Activated CD4-positive, CD25-positive, alpha-beta regulatory T cell (primary cell): Measurements from ENCODE around the gene TTC3.
"Not testable (repeated sequence)": the region's sequence is repeated elsewhere in the genome, so short reads cannot be mapped to it uniquely, and the experiment has no call there.

ENCODE experiments used
- DNase-seq, 4 experiments: peaks; one replicate each; lab custom pipeline; 2025; lab: John Stamatoyannopoulos, UW

TTC3 gene, protein sequence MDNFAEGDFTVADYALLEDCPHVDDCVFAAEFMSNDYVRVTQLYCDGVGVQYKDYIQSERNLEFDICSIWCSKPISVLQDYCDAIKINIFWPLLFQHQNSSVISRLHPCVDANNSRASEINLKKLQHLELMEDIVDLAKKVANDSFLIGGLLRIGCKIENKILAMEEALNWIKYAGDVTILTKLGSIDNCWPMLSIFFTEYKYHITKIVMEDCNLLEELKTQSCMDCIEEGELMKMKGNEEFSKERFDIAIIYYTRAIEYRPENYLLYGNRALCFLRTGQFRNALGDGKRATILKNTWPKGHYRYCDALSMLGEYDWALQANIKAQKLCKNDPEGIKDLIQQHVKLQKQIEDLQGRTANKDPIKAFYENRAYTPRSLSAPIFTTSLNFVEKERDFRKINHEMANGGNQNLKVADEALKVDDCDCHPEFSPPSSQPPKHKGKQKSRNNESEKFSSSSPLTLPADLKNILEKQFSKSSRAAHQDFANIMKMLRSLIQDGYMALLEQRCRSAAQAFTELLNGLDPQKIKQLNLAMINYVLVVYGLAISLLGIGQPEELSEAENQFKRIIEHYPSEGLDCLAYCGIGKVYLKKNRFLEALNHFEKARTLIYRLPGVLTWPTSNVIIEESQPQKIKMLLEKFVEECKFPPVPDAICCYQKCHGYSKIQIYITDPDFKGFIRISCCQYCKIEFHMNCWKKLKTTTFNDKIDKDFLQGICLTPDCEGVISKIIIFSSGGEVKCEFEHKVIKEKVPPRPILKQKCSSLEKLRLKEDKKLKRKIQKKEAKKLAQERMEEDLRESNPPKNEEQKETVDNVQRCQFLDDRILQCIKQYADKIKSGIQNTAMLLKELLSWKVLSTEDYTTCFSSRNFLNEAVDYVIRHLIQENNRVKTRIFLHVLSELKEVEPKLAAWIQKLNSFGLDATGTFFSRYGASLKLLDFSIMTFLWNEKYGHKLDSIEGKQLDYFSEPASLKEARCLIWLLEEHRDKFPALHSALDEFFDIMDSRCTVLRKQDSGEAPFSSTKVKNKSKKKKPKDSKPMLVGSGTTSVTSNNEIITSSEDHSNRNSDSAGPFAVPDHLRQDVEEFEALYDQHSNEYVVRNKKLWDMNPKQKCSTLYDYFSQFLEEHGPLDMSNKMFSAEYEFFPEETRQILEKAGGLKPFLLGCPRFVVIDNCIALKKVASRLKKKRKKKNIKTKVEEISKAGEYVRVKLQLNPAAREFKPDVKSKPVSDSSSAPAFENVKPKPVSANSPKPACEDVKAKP (N-terminal part only)

DNA sequence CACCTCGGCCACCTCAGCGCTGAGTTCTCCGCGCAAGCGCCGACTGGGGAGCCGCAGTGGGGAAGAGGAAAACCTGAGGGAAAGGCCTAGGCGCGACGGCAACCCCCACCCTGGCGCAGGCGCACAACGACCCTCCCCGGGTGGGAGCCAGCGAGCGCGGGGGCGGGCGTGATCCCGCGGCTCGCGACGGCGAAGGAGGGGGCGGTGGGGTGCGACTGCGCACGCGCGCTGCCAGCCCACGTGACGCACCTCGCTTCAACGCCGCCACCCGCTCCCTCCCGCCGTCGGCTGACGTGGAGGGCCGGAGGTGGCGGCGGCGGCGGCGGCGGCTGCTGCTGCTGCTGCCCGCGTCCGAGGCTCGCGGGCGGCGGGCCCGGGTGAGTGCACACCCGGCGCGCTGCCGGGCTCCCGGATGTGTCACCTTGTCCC is at the start of gene TTC3, which contains the start of gene PIGP:
TTC3 (plus strand) TSS at position 267 of the 429 bp plus-strand sequence. CDS start 14,004 bp downstream, outside the sequence.
PIGP (minus strand) TSS at position 84 of the 429 bp plus-strand sequence. CDS start 556 bp downstream, outside the sequence.
- DNase-seq, result peak; percentile 92 to 95 (median 95)

DNA sequence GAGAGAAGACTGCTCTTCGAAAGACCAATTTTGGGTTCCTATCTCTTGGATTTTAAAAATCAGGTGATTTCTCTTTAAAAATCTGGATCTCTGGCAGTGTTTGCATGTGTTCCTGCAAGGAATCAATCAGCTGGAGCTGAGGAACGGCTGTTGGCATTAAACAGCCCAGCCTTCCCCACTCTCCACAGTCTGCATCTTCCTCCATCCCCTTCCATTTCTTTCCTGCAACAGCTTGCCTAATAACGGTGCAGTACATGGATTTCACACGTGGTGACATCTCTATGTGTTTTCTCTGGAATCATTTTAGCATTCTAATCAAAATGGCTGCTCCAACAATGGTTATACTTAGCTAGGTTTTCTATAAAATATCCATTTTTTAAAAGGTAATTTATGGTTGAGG is 46.6 kb upstream of the TTC3 start:
- DNase-seq, result no peak

DNA sequence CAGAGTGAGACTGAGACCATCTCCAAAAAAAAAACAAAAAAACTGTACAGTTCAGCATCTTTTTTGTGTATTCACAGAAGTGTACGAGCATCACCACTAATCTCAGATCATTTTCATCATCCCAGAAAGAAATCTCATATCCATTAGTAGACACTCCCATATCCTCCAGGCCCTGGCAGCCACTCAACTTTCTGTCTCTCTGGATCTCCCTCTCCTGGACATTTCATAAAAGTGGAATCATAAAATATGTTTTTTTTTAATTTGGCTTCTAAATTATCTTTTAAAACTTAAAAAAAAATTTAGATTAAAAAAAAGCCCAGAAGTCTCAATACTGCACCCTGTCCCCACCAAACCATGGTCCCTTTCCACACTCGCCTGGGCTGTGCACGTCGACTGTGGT is 44.5 kb upstream of the TTC3 start:
- DNase-seq, result no peak

DNA sequence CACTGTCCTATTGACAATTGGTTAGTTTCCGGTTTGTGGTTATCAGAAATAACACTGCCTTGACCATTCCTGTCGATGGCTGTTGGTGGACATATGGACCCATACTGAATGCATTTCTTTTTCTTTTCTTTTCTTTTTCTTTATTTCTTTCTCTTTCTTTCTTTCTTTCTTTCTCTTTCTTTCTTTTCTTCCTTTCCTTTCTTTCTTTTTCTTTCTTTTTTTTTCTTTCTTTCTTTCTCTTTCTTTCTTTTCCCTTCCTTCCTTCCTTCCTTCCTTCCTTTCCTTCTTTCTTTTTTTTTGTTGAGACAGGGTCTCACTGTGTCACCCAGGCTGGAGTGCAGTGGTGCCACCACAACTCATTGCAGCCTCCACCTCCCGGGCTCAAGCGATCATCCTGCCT is 42.2 kb upstream of the TTC3 start:
- DNase-seq, result no peak

DNA sequence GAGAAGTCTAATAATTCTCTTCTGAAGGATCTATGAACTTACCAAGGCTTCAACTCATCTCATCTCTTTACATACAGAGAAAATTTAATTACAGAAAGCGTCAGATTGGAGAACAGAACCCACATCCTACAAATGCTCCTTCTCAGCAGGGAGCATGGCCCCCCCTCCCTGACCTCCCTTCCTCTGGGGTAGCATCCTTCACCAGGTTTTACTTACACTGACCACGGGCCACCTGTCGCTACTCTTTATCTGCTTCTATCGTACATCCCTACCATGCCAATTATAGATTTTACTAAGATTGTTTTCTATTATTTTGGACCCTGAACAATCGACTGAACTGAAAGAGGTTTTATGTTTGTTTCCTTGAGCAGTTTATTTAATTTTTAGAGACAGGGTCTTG is 40.8 kb upstream of the TTC3 start:
- DNase-seq, result no peak

DNA sequence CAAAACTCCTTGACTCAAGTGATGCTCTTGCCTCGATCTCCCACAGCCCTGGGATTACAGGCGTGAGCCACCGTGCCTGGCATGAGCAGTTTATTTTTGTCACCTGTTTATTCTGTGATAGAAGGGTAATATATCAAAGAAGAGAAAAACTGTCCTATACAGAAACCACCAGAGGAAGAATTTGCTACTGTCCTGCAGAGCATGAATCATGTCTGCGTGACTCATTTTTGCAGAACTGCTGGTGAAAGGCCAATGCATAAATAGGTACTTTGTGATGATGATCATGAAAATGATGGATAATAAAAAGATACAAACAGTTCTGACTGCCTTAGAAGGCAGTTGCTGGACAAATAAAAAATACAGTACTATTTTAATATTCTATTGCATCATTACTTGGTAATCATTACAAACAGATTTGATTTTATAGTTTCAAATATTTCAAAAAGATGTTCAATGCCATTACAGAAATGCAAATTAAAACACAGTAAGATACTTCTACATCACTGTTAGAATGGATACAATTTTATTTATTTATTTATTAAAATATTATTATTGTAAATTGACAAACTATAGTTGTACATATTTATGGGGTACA is 40.1 kb upstream of the TTC3 start:
- DNase-seq, result no peak

DNA sequence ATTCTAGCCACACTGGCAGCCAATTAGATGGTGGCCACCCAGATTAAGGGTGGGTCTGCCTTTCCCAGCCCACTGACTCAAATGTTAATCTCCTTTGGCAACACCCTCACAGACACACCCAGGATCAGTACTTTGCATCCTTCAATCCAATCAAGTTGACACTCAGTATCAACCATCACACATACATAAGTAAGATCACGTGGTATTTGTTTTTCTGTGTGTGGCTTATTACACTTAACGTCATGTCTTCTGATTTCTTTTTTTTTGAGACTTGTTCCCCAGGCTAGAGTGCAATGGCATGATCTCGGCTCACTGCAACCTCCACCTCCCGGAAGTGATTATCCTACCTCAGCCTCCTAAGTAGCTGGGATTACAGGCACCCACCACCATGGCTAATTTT is 38.7 kb upstream of the TTC3 start:
- DNase-seq, result not testable (repeated sequence)

DNA sequence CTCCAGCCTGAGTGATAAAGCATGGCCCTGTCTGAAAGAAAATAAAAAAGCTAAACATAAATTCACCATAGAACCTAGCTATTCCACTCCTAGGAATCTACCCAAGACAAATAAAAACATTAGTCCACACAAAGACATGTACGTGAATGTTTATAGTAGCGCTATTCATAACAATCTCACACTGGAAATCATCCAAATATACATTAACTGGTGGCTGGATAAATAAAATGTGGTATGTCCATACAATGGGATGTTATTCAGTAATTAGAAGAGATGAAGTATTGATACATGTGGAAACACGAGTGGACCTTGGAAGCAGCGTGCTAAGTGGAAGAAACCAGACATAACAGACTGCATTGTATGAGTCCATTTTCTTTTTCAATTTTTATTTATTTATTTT is 36.9 kb upstream of the TTC3 start:
- no peak for DNase-seq

DNA sequence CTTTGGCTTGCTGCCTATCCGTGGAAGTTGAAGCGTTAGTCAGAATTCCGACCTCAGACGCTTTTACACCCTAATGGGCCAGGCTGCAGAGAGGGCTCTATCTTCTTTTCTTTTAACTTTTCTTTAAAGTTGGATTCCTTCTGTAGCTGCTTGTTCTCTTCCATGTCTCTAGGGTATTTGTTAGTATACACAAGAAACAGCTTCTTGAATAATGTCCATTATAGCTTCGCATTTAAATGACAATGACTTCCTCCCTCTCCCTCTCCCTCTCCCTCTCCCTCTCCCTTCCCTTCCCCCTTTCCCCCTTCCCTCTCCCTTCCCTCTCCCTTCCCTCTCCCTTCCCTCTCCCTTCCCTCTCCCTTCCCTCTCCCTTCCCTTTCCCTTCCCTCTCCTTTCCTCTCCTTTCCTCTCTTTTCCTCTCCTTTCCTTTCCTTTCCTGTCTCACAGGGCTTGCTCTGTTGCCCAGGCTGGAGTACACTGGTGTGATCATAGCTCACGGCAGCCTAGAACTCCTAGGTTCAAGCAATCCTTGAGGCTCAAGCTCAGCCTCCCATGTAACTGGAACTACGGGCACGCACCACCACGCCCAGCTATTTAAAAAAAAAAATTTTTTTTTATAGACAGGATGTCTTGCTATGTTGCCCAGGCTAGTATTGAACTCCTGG is 33.5 kb upstream of the TTC3 start:
- no peak for DNase-seq

DNA sequence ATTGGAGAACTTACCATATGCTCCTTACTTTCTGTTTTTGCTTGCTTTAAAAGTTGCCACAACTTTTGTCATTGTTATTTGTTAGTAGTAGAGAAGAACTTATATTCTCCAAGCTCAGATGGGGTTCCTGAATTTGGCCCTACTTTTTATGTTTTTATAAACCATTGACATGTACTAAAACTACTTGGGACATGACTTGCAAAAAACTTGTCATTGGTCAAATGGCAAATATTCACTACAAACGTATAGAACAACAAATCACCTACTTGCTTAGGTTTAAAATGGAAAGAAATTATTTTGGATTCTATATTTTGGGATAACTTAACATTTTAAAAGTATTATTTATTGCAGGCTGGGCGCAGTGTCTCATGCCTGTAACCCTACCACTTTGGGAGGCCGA is 32.8 kb upstream of the TTC3 start:
- DNase-seq, result no peak

DNA sequence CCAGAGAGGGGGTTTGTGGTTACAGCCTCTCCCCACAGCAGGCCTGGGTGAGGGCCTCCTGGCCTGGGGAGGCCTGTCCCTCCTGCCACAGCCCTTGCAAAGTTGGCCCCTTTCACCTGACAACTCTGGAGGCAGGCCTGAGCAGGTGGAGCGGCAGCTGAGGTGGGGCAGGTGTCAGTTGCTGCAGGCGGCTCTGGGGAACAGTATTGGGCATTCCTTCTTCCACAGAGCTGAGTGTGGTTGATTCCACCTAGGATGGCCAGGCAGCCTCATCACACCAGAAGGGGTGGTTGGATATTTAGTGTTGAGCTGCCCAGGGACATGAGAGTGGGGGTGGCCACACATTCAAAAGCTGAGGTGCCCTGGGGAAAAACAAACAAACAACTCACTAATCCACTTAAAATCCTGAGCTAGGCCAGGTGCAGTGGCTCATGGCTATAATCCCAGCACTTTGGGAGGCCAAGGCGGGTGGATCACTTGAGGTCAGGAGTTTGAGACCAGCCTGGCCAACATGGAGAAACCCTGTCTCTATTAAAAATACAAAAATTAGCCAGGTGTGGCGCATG is 31.3 kb upstream of the TTC3 start:
- DNase-seq, result no peak

DNA sequence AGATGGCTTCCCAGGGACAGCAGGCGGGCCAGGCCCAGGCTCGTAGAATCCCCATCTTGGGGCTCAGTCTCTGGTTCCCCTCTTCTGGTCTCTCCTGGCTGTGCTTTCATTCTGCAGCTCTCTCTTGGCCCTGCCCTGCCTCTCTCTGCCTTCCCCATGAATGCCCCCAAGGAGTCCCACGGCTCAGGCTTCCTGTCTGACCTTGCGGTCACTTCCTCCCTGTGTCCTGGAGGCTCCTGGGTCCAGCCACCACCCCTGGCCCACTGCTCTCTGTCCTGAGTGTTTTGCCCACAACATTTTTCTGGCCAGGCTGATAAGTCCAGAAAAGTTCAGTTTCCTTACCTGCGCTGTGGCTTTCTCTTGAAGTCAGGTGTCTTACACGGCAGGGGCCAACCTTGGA is 29.2 kb upstream of the TTC3 start:
- DNase-seq, result no peak

DNA sequence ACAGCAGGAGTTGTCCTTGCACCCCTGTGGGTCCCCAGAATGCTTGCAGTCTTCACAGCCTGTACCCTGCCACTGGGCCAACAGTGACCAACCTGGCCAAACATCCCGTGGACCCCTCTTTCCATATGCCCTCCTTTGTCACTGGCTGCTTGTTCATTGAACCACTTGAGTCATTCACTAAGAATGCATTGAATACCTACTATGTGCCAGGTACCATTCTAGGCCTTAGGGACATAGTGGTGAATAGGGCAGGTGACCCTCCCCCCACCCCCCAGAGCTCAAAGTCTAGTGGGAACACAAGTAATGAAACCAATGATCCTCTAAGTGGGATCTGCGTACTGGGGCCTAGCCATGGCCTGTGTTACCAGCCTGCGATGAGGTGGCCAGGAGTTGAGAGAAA is 28.4 kb upstream of the TTC3 start:
- no peak for DNase-seq

DNA sequence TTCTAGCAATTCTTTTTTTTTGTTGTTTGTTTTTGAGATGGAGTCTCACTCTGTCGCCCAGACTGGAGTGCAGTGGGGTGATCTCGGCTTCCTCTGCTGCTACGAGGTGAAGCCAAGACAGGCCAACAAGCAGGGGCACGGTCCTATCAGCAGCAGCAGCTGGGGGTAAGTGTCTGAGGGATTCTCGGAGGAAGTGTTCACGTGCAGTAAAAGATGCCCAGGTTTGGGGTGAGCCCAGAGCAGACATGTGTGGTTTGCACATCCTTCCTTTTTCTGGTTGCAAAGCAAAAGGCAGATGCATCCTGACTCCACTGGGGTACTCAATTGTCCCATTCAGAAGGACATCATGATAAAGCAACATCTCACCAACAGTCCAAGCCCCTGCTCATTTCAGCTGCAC is 27.9 kb upstream of the TTC3 start:
- no peak for DNase-seq

DNA sequence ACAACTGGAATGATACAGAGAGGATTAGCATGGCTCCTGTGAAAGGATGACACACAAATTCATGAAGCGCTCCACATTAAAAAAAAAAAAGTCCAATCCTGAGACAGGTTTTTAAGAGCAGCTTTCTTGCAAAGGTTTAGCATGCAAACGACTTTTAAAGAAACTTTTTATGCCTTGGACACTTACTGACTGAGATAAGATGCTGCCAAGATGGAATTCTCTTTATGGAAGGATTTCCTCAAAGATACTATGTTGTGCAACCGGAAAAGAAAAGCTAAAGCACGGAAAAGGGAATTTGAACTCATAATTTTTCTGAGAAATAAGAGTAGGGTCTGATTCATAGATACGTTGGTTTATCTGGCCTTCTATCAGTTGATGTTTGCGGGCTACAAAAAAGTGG is 27.5 kb upstream of the TTC3 start:
- no peak for DNase-seq

DNA sequence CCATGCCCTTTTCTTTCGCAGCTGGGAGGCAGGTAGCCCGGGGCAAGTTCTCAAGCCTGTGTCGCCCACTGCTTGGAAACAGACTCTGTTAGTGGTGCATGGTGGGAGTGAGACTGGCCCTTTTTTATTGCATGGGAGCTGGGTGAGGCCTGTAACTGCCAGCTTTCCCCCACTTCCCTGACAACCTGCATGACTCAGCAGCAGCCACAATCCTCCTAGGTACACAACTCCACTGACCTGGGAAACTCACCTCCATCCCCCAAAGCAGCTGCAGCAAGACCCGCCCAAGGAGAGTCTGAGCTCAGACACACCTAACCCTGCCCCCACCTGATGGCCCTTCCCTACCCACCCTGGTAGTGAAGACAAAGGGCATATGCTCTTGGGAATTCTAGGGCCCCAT is 26.0 kb upstream of the TTC3 start:
- DNase-seq, result no peak

DNA sequence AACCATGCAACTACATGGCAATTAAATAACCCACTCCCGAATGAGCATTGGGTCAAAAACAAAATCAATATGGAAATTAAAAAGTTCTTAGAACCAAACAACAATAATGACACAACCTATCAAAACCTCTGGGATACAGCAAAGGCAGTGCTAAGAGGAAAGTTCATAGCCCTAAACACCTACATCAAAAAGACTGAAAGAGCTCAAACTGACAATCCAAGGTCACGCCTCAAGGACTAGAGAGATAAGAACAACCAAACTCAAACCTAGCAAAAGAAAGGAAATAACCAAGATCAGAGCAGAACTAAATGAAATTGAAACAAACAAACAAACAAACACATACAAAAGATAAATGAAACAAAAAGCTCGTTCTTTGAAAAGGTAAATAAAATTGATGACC is 23.3 kb upstream of the TTC3 start:
- DNase-seq, result not testable (repeated sequence)

DNA sequence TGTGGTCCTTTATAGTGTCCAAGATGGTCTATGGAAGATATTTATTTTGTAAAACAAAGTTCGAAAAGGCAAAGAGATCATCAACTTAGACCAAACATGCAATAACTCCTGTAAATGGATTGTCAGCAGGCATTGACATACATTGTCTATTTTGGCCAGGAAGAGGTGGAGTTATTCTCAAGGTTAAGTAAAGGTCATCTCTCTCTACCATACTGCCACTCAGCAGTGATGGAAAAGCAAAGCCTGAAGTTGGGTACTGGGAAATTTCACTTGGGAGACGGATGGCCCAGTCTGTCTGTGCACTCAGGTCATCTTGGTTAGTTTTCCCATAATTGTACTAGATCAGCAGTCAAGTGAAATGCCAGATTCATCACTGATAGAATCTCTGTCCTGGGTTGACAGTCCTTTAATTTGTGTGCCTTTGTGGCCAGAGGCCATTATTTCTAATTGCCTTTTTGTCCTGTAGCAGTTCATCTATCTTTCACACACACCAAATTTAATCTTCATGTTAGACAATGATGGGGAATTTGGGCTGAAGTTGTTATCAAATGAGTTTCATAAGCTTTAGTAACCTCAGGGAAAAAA is 17.7 kb upstream of the TTC3 start:
- no peak for DNase-seq

DNA sequence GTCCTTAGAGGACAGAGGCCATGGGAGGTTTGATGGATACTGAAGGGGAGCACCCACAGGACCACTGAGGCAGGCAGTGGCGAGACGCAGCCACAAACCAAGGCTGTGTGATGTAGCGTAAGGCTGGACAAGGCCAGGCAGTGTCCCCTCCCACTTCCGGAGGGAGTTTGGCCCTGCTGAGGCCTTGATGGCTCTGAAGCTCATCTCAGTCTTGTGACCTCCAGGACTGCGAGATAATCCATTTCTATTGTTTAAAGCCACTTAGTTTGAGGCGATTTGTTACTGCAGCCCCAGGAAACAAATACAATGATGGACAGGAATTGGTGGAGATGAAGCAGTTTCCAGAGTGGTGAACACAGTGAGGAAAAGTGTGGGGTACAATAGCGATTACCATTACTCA is 15.4 kb upstream of the TTC3 start:
- no peak for DNase-seq

DNA sequence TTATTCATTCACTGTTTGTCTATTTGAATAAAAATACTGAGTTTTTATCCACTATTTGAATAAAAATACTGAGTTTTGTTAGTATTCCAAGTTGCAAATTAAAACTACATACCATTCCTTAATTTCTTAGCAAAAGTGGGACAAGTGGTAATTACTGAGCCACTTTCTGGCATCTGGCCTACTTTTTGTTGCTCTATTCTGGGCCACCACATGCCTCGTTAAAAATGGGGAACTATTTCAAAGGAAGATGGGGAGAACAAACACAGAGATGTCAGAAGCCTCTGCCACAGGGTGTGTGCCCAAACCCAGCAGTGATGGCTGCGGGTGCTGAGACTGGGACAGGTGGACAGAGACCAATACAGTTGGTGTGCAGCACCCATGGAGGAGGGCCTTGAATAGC is 14.8 kb upstream of the TTC3 start:
- DNase-seq, result no peak

DNA sequence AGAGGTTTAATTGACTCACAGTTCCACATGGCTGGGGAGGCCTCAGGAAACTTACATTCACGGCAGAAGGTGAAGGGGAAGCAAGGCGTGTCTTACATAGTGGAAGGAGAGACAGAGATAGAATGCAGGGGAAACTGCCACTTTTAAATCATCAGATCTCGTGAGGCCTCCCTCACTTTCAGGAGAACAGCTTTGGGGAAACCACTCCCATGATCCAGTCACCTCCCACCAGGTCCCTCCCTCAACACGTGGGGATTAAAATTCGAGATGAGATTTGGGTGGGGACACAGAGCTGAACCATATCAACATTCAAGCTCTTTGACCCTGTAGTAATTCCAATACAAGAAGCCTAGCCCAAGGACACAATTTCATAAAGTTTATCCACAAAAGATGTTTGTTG is 13.9 kb upstream of the TTC3 start:
- no peak for DNase-seq
